Mesodermal cell (in vitro differentiated cells): ENCODE data around the gene DHX15.
A peak's percentile ranks its signal among the peaks of the same experiment; 100 is the strongest.

ENCODE experiments used
- H3K27ac ChIP-seq: 2 replicates; pipeline ENCODE4 v1.7.0; 2013; ENCODE audit warnings: mild to moderate bottlenecking, low read depth, low read length, moderate library complexity; ENCODE audit not compliant: severe bottlenecking
- H3K36me3 ChIP-seq: 2 replicates; pipeline ENCODE4 v1.7.1; 2013; ENCODE audit warnings: mild to moderate bottlenecking, low read length, moderate library complexity; ENCODE audit not compliant: control insufficient read depth, insufficient read depth
- H3K4me1 ChIP-seq: one replicate; pipeline ENCODE4 v1.7.1; 2013; ENCODE audit warnings: mild to moderate bottlenecking, low read length; ENCODE audit not compliant: insufficient read depth, control insufficient read depth, poor library complexity, severe bottlenecking
- H3K4me3 ChIP-seq: 2 replicates; pipeline ENCODE4 v1.7.0; 2013; ENCODE audit warnings: low read length, control low read depth, mild to moderate bottlenecking; ENCODE audit not compliant: insufficient read depth, poor library complexity, severe bottlenecking; ENCODE audit errors: extremely low read depth
- H3K9me3 ChIP-seq: 2 replicates; pipeline ENCODE4 v1.7.1; 2013; ENCODE audit warnings: mild to moderate bottlenecking, low read length, moderate library complexity; ENCODE audit not compliant: control insufficient read depth
- WGBS, 2 experiments: methylation state at CpG; one replicate each; pipeline ENCODE4 v1.1.5; 2013; ENCODE audit warnings: missing lambda C conversion rate in 2 of 2; ENCODE audit not compliant: insufficient coverage in 2 of 2; 5-methylcytosine and 5-hydroxymethylcytosine counted together

DHX15 gene

DNA sequence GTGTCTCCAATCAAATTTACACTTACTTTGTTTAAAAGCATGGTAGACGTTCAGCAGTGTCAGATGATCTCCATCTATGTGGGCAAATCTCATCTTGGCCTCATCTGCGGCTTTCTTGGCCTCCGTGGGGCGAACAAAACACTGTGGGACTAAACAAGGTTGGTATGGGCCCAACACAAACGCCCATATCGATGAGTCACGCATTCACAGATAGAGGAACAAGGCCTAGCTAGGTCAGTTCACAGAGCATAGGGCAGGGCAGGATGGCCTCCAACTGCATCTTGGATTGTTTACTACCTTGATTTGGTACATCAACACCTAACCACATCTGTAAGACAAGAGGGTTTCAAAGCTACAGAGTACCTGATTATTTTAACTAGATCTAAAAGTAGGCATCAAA lies 47.3 kb downstream of the DHX15 start:
- Histone ChIP-seq H3K9me3 (no peaks in the 10 kb centered on the region), H3K4me3 (no peak overlapping the region), H3K27ac (no peak overlapping the region), H3K36me3 (peaks cover 63% of the 10 kb centered on the region), H3K4me1 (no peaks in the 10 kb centered on the region)
- 89 to 96% methylated on average over 6 of the region's 7 CpGs for WGBS, 2 experiments

DNA sequence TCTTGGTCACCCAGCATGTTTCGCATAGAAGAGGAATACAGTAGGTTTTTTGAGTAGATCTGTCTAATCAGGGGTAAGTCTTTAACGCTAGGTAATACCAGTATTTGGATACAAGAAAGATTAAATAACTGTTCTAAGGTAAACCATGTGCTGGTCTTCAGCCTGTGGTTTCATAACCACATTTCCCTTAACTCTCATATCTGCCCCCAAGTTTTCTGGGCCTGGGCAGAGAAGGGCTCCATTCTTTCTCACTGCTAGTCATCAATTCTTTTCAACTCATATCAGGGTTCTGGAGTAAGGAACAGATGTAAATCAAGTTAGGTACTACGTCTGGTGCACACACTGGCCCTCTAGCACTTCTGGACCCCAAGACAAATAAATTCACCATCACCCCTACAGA lies 49.0 kb downstream of the DHX15 start:
- H3K4me1 ChIP-seq, result no peaks in the 10 kb centered on the region
- WGBS, 2 experiments, result 80 to 100% methylated on average over 1 to 2 of the region's 3 CpGs
- peaks cover 63% of the 10 kb centered on the region for H3K36me3 ChIP-seq
- H3K9me3 ChIP-seq, result no peaks in the 10 kb centered on the region
- H3K27ac ChIP-seq, result no peak overlapping the region
- H3K4me3 ChIP-seq, result no peak overlapping the region

DNA sequence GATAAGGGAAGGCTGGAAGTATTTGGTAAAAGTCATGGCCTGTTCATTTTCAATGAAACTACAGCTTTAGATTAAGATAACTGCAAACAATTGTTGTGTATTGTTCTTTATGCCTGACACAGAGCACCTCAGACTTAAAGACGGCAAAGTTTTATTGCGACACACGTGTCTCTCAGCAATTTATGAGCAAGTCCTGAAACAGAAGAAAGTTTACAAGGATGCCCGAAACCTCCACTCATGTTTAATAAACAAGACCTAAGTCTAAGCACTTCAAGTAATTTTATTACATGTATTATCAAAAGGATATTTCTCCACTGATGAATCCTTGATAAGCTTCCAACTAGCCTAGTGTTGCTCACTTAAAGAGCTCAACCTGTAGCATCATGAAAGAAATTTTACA lies 51.0 kb downstream of the DHX15 start:
- Histone ChIP-seq H3K4me3 (no peak overlapping the region), H3K27ac (no peak overlapping the region), H3K36me3 (peaks cover 72% of the 10 kb centered on the region), H3K9me3 (no peaks in the 10 kb centered on the region), H3K4me1 (no peaks in the 10 kb centered on the region)
- 100% methylated on average over 3 of the region's 4 CpGs for WGBS, 2 experiments

DNA sequence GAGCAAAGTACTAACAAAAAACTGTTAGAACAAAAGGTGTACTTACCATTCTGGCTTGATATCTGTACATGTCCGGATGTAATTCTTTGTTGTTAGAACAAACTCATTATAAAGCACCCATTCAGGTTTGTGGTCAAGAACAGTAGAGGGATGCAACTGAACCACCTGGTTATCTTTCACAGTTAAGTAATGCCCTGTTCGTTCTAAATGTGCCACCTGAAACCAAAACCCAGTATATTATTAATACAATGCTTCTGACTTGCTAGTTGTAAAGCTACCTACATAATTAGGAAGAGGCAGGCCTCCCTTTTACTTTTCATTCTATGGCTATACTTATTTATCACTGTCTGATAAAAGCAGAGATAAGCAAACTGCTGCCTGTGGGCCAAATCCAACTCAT lies 54.8 kb downstream of the DHX15 start:
- Histone ChIP-seq H3K4me3 (no peak overlapping the region), H3K27ac (no peak overlapping the region), H3K36me3 (peaks cover 83% of the 10 kb centered on the region), H3K4me1 (no peaks in the 10 kb centered on the region), H3K9me3 (no peaks in the 10 kb centered on the region)
- 89% methylated on average over 1 of the region's 2 CpGs; no CpG with 5 or more reads in 1 of the 2 experiments for WGBS, 2 experiments

DNA sequence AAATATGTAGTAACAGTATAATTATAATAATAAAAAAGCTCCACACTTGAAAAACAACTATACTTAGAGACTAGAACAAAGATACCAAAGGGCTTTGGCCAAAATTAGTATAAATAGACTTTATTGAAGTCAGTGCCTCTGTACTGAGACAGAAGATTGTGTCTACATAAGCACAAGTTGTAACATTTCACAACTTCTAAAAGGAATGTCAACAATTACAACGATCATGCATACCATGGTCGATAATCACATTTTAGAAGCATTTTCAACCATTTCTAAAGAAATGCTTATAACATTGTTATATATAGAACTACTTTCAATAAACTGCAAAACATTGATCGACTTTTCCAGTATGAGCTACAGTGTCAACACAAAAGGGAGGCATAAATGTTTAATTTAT lies 57.0 kb downstream of the DHX15 start:
- H3K4me3 ChIP-seq, result no peak overlapping the region
- no peaks in the 10 kb centered on the region for H3K9me3 ChIP-seq
- H3K4me1 ChIP-seq, result no peaks in the 10 kb centered on the region
- peaks cover 85% of the 10 kb centered on the region for H3K36me3 ChIP-seq
- no peak overlapping the region for H3K27ac ChIP-seq
- WGBS, 2 experiments, result 100% methylated on average over 2 of the region's 3 CpGs; no CpG with 5 or more reads in 1 of the 2 experiments

DNA sequence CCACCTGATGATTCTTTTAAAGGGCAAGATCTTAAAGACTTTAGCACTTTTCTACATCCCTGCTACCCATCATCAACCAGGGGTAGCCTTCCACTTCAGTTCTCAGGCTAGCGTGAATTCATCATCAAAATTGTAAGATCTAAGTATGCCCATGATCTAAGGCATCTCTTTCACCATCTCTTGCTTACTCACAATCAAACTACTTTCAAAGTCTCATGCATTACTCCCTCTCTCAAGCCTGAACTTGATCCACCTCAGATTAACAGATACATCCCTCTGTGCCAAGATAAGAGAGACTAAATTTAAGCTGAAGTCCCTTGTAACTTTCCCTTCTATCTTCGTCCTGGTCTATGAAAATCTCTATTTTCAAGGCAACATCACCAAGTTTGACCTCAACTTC lies 62.8 kb downstream of the DHX15 start:
- 100% methylated on average over 2 of the region's 2 CpGs for WGBS, 2 experiments
- Histone ChIP-seq H3K4me3 (no peak overlapping the region), H3K9me3 (no peaks in the 10 kb centered on the region), H3K4me1 (no peaks in the 10 kb centered on the region), H3K27ac (no peak overlapping the region), H3K36me3 (peaks cover 81% of the 10 kb centered on the region)

DNA sequence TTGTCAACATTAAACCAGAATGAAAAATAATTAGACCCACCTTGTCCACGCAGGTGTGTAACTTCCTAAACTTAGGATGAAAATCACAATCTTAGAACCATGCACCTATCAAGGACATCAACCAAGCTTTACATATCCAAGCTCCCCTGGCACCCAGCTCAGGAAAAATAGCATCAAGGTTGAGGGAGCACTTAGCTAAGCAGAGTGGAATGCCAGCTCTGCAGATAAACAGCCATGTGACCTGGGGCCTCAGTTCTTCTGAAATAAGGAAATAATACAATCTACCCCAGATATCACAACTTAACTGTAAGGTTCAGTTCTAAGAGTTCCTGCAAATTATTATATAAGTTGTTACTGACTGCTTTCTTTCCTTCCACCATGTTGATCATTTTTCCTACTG lies 64.7 kb downstream of the DHX15 start:
- H3K9me3 ChIP-seq, result no peaks in the 10 kb centered on the region
- peak overlapping the region; percentile 65 for H3K27ac ChIP-seq
- WGBS, 2 experiments, result 100% methylated on average over 1 of the region's 1 CpG
- peaks cover 74% of the 10 kb centered on the region for H3K36me3 ChIP-seq
- no peak overlapping the region for H3K4me3 ChIP-seq
- H3K4me1 ChIP-seq, result no peaks in the 10 kb centered on the region

DNA sequence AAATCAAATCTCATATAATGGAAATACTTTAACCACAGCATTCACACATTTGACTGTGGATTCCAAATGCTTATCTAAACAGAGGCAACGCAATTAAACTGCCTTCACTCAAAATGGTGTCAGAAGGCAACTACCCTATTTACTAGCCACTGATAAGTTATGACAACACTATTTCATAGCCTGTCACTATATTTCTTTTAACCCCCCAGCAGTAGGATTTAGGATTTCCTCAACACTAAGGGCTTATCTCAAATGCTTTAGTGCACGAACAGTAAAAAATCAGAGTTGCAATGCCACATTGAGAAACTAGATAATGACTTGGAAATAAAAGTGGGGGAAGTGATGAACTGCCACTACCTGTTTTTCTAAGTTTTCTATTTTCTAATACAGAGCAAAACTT lies 66.7 kb downstream of the DHX15 start:
- WGBS, 2 experiments, result 100% methylated on average over 1 of the region's 2 CpGs
- Histone ChIP-seq H3K27ac (no peak overlapping the region), H3K4me1 (no peaks in the 10 kb centered on the region), H3K36me3 (peaks cover 73% of the 10 kb centered on the region), H3K9me3 (no peaks in the 10 kb centered on the region), H3K4me3 (no peak overlapping the region)

DNA sequence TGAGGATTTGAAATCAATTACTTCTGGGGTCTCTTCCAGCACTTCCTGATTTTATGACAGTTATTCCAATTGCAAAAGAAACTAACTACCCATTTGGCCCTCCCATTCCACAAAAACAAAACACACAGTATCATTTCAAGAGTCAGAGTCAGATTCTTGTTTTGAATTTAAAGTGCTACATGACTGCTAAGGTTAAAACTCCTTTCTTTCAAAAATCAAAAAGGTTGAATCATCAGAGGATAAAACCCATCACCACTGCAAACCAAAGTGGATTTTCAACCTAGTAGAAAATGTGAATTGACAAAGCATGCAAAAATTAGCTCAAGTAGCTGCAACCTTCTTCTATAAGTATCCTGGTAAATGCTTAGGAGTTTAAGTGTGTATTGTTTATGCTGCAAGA lies 67.4 kb downstream of the DHX15 start:
- H3K9me3 ChIP-seq, result no peaks in the 10 kb centered on the region
- H3K4me3 ChIP-seq, result no peak overlapping the region
- H3K36me3 ChIP-seq, result peaks cover 66% of the 10 kb centered on the region
- no peaks in the 10 kb centered on the region for H3K4me1 ChIP-seq
- no peak overlapping the region for H3K27ac ChIP-seq

DNA sequence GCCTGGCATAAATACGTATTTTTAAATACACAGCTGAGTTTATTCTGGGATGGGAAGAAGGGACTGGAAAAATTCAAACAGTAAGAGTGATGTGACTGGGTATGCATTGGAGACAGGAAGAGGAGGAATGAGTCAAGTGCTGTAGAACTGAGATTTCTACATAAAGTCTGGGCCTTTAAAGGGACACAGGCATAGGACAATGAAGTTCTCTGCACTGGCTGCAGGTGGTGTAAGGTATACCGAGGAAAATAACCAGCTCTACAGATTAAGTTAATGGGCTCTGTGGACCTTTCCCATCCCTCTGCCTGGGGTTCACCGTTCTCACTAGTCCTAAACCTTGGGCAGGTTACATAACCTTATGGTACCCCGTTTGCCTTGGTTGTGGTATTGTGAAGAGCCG lies 68.7 kb downstream of the DHX15 start:
- WGBS, 2 experiments, result 90 to 100% methylated on average over 1 to 2 of the region's 5 CpGs
- no peaks in the 10 kb centered on the region for H3K4me1 ChIP-seq
- H3K27ac ChIP-seq, result no peak overlapping the region
- H3K36me3 ChIP-seq, result peaks cover 56% of the 10 kb centered on the region
- H3K4me3 ChIP-seq, result no peak overlapping the region
- no peaks in the 10 kb centered on the region for H3K9me3 ChIP-seq

DNA sequence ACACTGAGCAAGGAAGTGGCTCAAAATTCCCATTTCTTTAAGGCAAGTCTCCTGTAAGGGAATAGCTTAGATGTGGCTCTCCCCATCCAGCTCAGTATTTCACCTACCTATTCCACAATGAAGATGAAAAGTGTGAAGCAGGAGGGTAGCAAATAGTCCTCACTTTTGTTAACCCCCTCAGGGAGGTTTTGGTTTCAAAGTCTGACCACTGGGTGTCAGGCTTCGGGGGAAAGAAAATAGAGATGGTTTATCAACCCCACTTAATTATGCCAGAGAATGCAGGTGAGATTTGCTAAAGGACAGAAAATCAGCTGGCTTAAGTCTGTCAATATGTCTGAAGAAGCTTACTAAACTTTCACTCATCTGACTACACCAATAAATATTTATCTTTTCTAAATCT lies 69.5 kb downstream of the DHX15 start:
- Histone ChIP-seq H3K4me3 (no peak overlapping the region), H3K9me3 (no peaks in the 10 kb centered on the region), H3K36me3 (peaks cover 52% of the 10 kb centered on the region), H3K4me1 (no peaks in the 10 kb centered on the region), H3K27ac (no peak overlapping the region)
- WGBS, 2 experiments, result no CpG with 5 or more reads among the region's 1 CpG

DNA sequence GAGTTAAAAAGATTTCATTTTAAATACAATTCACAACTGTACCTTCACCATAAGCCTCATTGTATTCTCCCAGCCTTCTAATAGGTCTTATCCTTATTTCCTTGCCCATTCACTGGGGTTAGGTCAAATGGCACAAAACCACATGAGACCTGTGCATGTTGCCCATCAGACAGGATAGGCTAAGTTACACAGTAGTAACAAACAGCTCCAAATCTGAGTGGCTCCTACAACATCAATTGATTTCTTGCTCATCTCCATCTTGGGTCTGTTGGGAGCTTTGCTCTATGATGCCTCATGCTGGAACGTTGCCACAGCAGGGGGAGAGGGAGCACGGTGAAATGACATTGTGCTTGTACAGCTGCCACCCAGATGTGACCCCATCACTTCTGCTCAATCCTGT lies 70.6 kb downstream of the DHX15 start:
- peaks cover 51% of the 10 kb centered on the region for H3K36me3 ChIP-seq
- H3K9me3 ChIP-seq, result no peaks in the 10 kb centered on the region
- no peak overlapping the region for H3K27ac ChIP-seq
- H3K4me1 ChIP-seq, result no peaks in the 10 kb centered on the region
- H3K4me3 ChIP-seq, result no peak overlapping the region
- WGBS, 2 experiments, result 94% methylated on average over 2 of the region's 2 CpGs
